Stomach (tissue), 9 donors: ENCODE measurements around the gene KLHL3. TPM values are rescaled to one million over a fixed set of nuclear protein-coding genes. Genes with fewer than 3 reads are reported as not detected.

Experiments used
- DNase-seq, 2 donors: peaks; one replicate each; pipeline versions ENCODE4 v3.0.0 to v3.0.0-alpha.2; 2013 to 2019
- H3K27ac ChIP-seq, 5 donors: fragments of 200-600 bp in 4 of 5; sonication (generic) in 4 of 5; one replicate each; pipeline ENCODE4 v1.5.1; 2013 to 2019; ENCODE audit warnings: mild to moderate bottlenecking in 1 of 5, moderate library complexity in 1 of 5
- H3K27me3 ChIP-seq, 3 donors: fragments of 200-600 bp; sonication (generic); one replicate each; pipeline ENCODE4 v1.5.1; 2017 to 2019; ENCODE audit warnings: mixed run types in 1 of 3
- H3K36me3 ChIP-seq, 4 donors: fragments of 200-600 bp; sonication (generic); 1 replicate in 3 of 4; 2 replicates in 1 of 4; pipeline ENCODE4 v1.5.1; 2016 to 2019
- H3K4me1 ChIP-seq, 4 donors: fragments of 200-600 bp; sonication (generic); one replicate each; pipeline ENCODE4 v1.5.1; 2016 to 2019
- H3K4me3 ChIP-seq, 4 donors: fragments of 200-600 bp; sonication (generic) in 3 of 4; one replicate each; pipeline ENCODE4 v1.5.1; 2016 to 2019; ENCODE audit warnings: mild to moderate bottlenecking in 1 of 4
- H3K9me3 ChIP-seq, 4 donors: fragments of 200-600 bp; sonication (generic); one replicate each; pipeline ENCODE4 v1.5.1; 2016 to 2019
- EP300 ChIP-seq: sonication (generic); formaldehyde crosslinking; IDR thresholded peaks from one replicate; pipeline ENCODE4 v1.6.1; 2017; ENCODE audit warnings: antibody characterized with exemption
- POLR2A ChIP-seq, 4 donors: fragments of 450-650 bp; IDR thresholded peaks; one replicate each; pipeline ENCODE4 v1.6.1; 2016; ENCODE audit warnings: antibody characterized with exemption in 4 of 4, control low read depth in 2 of 4, mild to moderate bottlenecking in 1 of 4, moderate library complexity in 1 of 4
- POLR2AphosphoS5 ChIP-seq, 3 donors: sonication (generic); formaldehyde crosslinking; IDR thresholded peaks; one replicate each; pipeline ENCODE4 v1.6.1; 2016; ENCODE audit warnings: antibody characterized with exemption in 3 of 3
- WGBS, 5 donors: extraction: QIAGEN DNeasy Blood & Tissue Kit in 3 of 5; methylation state at CpG; one replicate each; pipeline versions ENCODE4 v1.1.5 to v1.1.7; 2013 to 2018; 5-methylcytosine and 5-hydroxymethylcytosine counted together
- intact Hi-C: fragments of 100-400 bp; cut with DNase I; formaldehyde crosslinking; loops from one replicate; pipeline ENCODE4 v1.15.1; 2023; ENCODE audit warnings: low total_unique reads
- polyA plus RNA-seq, 3 donors: library from polyadenylated mRNA; stranded (reverse); fragments of 200-250 nt; gene quantifications; one replicate each; pipeline ENCODE4 v1.2.3, GENCODE V29; 2013
- total RNA-seq, 5 donors: library from RNA; depleted of rRNA; stranded (reverse); fragments of >200 nt; gene quantifications; one replicate each; pipeline versions ENCODE4 v1.1.0 to v1.2.3, GENCODE V29; 2014 to 2016
- TF ChIP-seq, protein P1 (sequence below), 7 experiments: fragments of 450-650 bp in 4 of 7; fragments of 200-600 bp in 3 of 7; sonication (generic) in 3 of 7; IDR thresholded peaks; one replicate each; pipeline ENCODE4 v1.5.1; 2016 to 2019; ENCODE audit warnings: antibody characterized with exemption in 7 of 7, control low read depth in 2 of 7, mild to moderate bottlenecking in 1 of 7
- donor health status: healthy with polysubstance abuse.
- donor health status: Bipolar disorder and iron deficiency.
- donor health status: healthy.

Gene KLHL3
- total and polyA plus RNA-seq, 8 donors: 0.50 to 20.4 (median 10.3) TPM

DNA sequence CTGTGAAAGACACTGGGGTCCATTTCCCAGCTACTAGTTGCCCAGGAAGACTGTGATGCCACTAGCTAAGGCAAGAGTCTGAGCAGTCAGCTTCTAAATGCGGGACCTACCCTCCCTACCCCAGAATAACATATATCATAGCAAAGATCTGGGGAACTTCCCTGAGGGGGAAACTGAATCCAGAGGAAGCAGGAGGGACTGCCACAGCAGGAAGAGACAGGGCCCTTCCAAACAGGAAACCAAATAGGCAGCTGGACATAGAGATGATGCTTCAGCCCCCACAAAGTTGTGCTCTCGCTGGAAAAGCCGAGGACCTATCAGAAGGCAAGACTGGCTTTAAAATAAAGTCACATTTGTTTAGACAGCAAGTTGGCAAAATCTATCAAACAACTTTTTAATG is 51.1 kb downstream of the KLHL3 start:
- WGBS, 5 donors: 75 to 91% (median 86%) methylated on average over 3 of the region's 3 CpGs
- Histone ChIP-seq H3K27me3 (no peaks in the 10 kb centered on the region), H3K4me1 (no peaks in the 10 kb centered on the region), H3K36me3 (peaks cover 0 to 21% (median 2%) of the 10 kb centered on the region in 4 donors), H3K9me3 (no peaks in the 10 kb centered on the region), H3K4me3 (no peak overlapping the region), H3K27ac (no peak overlapping the region)
- TF ChIP-seq, protein P1, sequence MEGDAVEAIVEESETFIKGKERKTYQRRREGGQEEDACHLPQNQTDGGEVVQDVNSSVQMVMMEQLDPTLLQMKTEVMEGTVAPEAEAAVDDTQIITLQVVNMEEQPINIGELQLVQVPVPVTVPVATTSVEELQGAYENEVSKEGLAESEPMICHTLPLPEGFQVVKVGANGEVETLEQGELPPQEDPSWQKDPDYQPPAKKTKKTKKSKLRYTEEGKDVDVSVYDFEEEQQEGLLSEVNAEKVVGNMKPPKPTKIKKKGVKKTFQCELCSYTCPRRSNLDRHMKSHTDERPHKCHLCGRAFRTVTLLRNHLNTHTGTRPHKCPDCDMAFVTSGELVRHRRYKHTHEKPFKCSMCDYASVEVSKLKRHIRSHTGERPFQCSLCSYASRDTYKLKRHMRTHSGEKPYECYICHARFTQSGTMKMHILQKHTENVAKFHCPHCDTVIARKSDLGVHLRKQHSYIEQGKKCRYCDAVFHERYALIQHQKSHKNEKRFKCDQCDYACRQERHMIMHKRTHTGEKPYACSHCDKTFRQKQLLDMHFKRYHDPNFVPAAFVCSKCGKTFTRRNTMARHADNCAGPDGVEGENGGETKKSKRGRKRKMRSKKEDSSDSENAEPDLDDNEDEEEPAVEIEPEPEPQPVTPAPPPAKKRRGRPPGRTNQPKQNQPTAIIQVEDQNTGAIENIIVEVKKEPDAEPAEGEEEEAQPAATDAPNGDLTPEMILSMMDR (IDR thresholded peaks at IDR 0.05): no peak
- TF ChIP-seq EP300 (no peak), POLR2A (IDR thresholded peaks at IDR 0.05) (no peak), POLR2AphosphoS5 (IDR thresholded peaks at IDR 0.05) (no peak)
- intact Hi-C loops: no loop called here
- no peak for DNase-seq

DNA sequence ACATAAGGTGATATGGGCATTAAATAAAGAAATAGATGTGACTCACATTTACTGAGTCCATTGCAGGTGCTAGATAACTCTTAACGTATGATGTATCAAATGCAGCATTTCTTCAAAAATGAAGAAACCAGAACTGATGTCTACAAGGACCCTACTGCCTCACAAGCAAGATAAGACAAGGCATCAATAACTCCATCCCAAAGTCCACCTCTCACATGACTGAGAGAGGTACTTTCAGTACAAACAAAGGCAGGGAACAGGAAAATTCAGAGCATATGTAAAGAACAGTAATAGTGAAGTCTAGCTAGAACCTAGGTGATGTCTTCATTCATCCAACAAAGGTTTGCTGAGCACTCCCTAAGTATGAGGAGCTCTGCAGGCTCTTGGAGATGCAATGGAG is 54.7 kb downstream of the KLHL3 start:
- Histone ChIP-seq H3K4me1 (no peaks in the 10 kb centered on the region), H3K27me3 (no peaks in the 10 kb centered on the region), H3K36me3 (peaks cover 0 to 19% (median 6%) of the 10 kb centered on the region in 4 donors), H3K27ac (no peak overlapping the region), H3K9me3 (no peaks in the 10 kb centered on the region), H3K4me3 (no peak overlapping the region)
- 91 to 95% (median 93%) methylated on average over 1 of the region's 1 CpG for WGBS, 5 donors
- TF ChIP-seq EP300: no peak
- TF ChIP-seq, protein P1 (IDR thresholded peaks at IDR 0.05): no peak
- no peak for TF ChIP-seq POLR2AphosphoS5 (IDR thresholded peaks at IDR 0.05)
- intact Hi-C loops: no loop called here
- no peak for DNase-seq

DNA sequence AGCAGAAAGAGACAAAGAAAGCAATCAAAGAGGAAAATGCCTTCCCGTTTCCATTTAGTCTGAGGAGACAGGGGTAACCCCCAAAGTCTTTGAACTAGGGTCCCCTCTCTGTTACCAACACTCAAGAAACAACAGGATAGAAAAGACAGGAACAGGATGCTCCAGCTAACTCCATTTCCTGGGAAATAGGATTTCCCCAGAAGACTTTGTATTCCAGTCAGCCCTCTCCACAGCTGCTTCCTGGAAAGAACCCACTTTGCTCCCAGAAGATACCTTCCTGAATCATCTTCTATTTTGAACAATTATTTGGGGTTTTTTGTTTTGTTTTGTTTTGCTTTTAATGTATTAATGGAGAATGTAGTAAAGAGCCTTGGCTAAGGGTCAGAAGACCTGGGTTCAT is 56.0 kb downstream of the KLHL3 start:
- peaks cover 0 to 10% (median 5%) of the 10 kb centered on the region in 4 donors for H3K36me3 ChIP-seq
- H3K27me3 ChIP-seq: no peaks in the 10 kb centered on the region
- 75 to 96% (median 89%) methylated on average over 1 of the region's 1 CpG for WGBS, 5 donors
- H3K4me3 ChIP-seq: no peak overlapping the region
- DNase-seq: no peak
- no peak overlapping the region for H3K27ac ChIP-seq
- H3K9me3 ChIP-seq: no peaks in the 10 kb centered on the region
- intact Hi-C loops: no loop called here
- H3K4me1 ChIP-seq: no peaks in the 10 kb centered on the region
- TF ChIP-seq POLR2A (IDR thresholded peaks at IDR 0.05): no peak
- TF ChIP-seq, protein P1 (IDR thresholded peaks at IDR 0.05): no peak
- no peak for TF ChIP-seq EP300
- TF ChIP-seq POLR2AphosphoS5 (IDR thresholded peaks at IDR 0.05): no peak

DNA sequence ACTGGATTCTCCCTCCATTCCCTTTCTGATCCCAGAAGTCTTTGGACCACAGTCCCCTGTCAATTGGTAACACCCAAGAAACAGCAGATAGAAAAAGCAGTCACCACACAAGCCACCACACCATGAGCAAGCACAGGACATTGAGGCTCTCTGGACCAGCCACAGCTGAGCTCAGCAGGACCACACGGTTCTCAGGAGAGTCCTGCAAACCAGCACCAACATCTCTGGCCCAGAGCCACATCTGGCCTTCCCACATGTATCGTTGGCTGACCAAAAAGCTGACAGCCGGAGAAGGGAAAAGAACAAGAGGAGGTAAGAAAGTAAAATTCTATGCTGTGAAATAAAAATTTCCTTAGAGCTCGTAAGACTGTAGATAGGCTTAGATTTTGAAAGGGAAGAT is 56.7 kb downstream of the KLHL3 start:
- Histone ChIP-seq H3K27me3 (no peaks in the 10 kb centered on the region), H3K4me1 (no peaks in the 10 kb centered on the region), H3K36me3 (peaks cover 0 to 10% (median 5%) of the 10 kb centered on the region in 4 donors), H3K27ac (no peak overlapping the region), H3K9me3 (no peaks in the 10 kb centered on the region), H3K4me3 (no peak overlapping the region)
- intact Hi-C loops: no loop called here
- no peak for DNase-seq
- WGBS, 5 donors: 75 to 89% (median 82%) methylated on average over 4 of the region's 4 CpGs
- TF ChIP-seq POLR2AphosphoS5 (IDR thresholded peaks at IDR 0.05) (no peak), POLR2A (IDR thresholded peaks at IDR 0.05) (no peak), EP300 (no peak)
- TF ChIP-seq, protein P1 (IDR thresholded peaks at IDR 0.05): no peak
